OCI-LY7 (cell line): ENCODE measurements around the gene WWOX. TPM values are rescaled to one million over a fixed set of nuclear protein-coding genes. Genes with fewer than 3 reads are reported as not detected.

ENCODE experiments used
- BruUV-seq: library from RNA; stranded (reverse); fragments of 400-500 nt; replicated peaks from 2 replicates; lab custom pipeline; 2021; lab: Mats Ljungman, UMichigan
- CTCF ChIA-PET: fragments of 300-600 bp; sonication (Branson Sonifier 250); formaldehyde crosslinking; loops from one replicate; lab custom pipeline; 2022; ENCODE audit warnings: antibody characterized with exemption; ENCODE audit not compliant: unreplicated experiment; lab: Charles Lee
- POLR2A ChIA-PET: fragments of 300-600 bp; sonication (Branson Sonifier 250); formaldehyde crosslinking; loops from one replicate; lab custom pipeline; 2022; ENCODE audit warnings: antibody characterized with exemption; lab: Charles Lee
- DNase-seq: peaks from one replicate; pipeline ENCODE4 v3.0.0-alpha.2; 2015; ENCODE audit warnings: low spot score
- H2AFZ ChIP-seq: fragments of 200-600 bp; sonication (generic), shearing (Covaris generic); 2 replicates; pipeline ENCODE4 v1.6.1; 2014; ENCODE audit warnings: mild to moderate bottlenecking, antibody characterized with exemption, low read length, moderate library complexity
- H3K27ac ChIP-seq: fragments of 200-600 bp; sonication (generic); 2 replicates; pipeline ENCODE4 v1.5.1; 2014; ENCODE audit warnings: mixed run types, low read depth, mild to moderate bottlenecking, moderate library complexity, low read length, inconsistent platforms; ENCODE audit not compliant: poor library complexity, severe bottlenecking
- H3K36me3 ChIP-seq: fragments of 200-600 bp; sonication (generic); 2 replicates; pipeline ENCODE4 v1.6.1; 2014; ENCODE audit warnings: mild to moderate bottlenecking, antibody characterized with exemption, low read length, moderate library complexity, mixed read lengths; ENCODE audit not compliant: insufficient read depth
- H3K4me1 ChIP-seq: fragments of 200-600 bp; sonication (generic); 2 replicates; pipeline ENCODE4 v1.5.1; 2014; ENCODE audit warnings: mild to moderate bottlenecking, low read length; ENCODE audit not compliant: insufficient read depth, poor library complexity, severe bottlenecking
- H3K4me2 ChIP-seq: fragments of 200-600 bp; sonication (generic); 2 replicates; pipeline ENCODE4 v1.6.1; 2014; ENCODE audit warnings: mild to moderate bottlenecking, low read length
- H3K4me3 ChIP-seq: fragments of 200-600 bp; sonication (generic); 2 replicates; pipeline ENCODE4 v1.5.1; 2014; ENCODE audit warnings: mild to moderate bottlenecking, low read depth, low read length; ENCODE audit not compliant: poor library complexity, severe bottlenecking
- H3K79me2 ChIP-seq: fragments of 200-600 bp; sonication (generic); 2 replicates; pipeline ENCODE4 v1.6.1; 2016; ENCODE audit warnings: low read depth, mild to moderate bottlenecking, low read length, moderate library complexity, mixed read lengths; ENCODE audit not compliant: insufficient read depth
- H3K9me2 ChIP-seq: fragments of 200-600 bp; sonication (generic); 2 replicates; pipeline ENCODE4 v1.6.1; 2016; ENCODE audit warnings: mild to moderate bottlenecking, low read length, mixed read lengths; ENCODE audit not compliant: insufficient read depth
- H3K9me3 ChIP-seq: fragments of 200-600 bp; sonication (generic); 2 replicates; pipeline ENCODE4 v1.6.1; 2014; ENCODE audit warnings: mild to moderate bottlenecking, mixed run types, low read length, mixed read lengths
- H4K20me1 ChIP-seq: fragments of 200-600 bp; sonication (generic); 2 replicates; pipeline ENCODE4 v1.6.1; 2014; ENCODE audit warnings: mild to moderate bottlenecking, antibody characterized with exemption, low read length, moderate library complexity, mixed read lengths; ENCODE audit not compliant: insufficient read depth
- EZH2phosphoT487 ChIP-seq: fragments of 200-600 bp; sonication (generic); IDR thresholded peaks from 2 replicates; pipeline ENCODE4 v1.6.1; 2018; ENCODE audit warnings: low read depth, borderline replicate concordance, mild to moderate bottlenecking, mixed run types, antibody characterized with exemption, low read length, moderate library complexity, mixed read lengths
- intact Hi-C: fragments of 100-400 bp; cut with micrococcal nuclease; formaldehyde crosslinking; loops from one replicate; pipeline ENCODE4 v1.10.0; 2022; ENCODE audit not compliant: unreplicated experiment
- total RNA-seq, 2 experiments: library from RNA; depleted of rRNA in 1 of 2; stranded (reverse); fragments of >200 nt in 1 of 2; shearing (Covaris generic) in 1 of 2; gene quantifications; 2 replicates each; pipeline ENCODE4 v1.2.3, GENCODE V29; 2014 to 2022
- TF ChIP-seq, protein P1 (sequence below): fragments of 200-600 bp; sonication (generic); conservative IDR thresholded peaks from 2 replicates; pipeline ENCODE4 v1.5.1; 2014; ENCODE audit warnings: mild to moderate bottlenecking, antibody characterized with exemption, low read length, moderate library complexity, mixed read lengths

The WWOX gene
- total RNA-seq, 2 experiments from 2014 or later = 40.2 to 47.6 TPM

DNA sequence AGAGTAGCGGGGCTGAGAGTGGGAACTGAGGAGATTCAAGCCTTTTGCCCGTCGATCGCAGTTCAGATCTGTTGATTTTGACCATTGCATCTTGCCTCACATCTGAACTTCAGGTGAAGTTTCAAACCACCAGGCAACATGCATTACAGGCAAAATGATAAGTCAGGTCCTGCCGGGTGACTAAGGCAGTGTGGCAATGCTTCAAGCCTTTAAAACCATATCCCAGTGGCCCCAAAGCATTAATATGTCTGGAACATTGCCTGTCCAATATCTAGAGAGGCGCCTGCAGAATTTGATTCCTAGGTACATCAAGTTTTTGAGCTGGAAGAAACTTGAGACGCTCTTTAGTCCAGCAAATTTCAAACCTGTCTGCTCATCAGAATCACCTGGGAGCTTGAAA lies 998.3 kb downstream of the WWOX start:
- H3K36me3 ChIP-seq = no peaks in the 10 kb centered on the region
- no peaks in the 10 kb centered on the region for H3K9me3 ChIP-seq
- ChIA-PET CTCF (no interaction called here), POLR2A (no interaction called here)
- H3K9me2 ChIP-seq = no peaks in the 10 kb centered on the region
- H3K4me3 ChIP-seq = no peak overlapping the region
- intact Hi-C loops = no loop called here
- H3K79me2 ChIP-seq = no peaks in the 10 kb centered on the region
- DNase-seq = no peak
- no TSS peak for BruUV-seq
- H3K4me2 ChIP-seq = no peak overlapping the region
- H3K4me1 ChIP-seq = no peaks in the 10 kb centered on the region
- H2AFZ ChIP-seq = no peak overlapping the region
- H3K27ac ChIP-seq = no peak overlapping the region
- TF ChIP-seq, protein P1, sequence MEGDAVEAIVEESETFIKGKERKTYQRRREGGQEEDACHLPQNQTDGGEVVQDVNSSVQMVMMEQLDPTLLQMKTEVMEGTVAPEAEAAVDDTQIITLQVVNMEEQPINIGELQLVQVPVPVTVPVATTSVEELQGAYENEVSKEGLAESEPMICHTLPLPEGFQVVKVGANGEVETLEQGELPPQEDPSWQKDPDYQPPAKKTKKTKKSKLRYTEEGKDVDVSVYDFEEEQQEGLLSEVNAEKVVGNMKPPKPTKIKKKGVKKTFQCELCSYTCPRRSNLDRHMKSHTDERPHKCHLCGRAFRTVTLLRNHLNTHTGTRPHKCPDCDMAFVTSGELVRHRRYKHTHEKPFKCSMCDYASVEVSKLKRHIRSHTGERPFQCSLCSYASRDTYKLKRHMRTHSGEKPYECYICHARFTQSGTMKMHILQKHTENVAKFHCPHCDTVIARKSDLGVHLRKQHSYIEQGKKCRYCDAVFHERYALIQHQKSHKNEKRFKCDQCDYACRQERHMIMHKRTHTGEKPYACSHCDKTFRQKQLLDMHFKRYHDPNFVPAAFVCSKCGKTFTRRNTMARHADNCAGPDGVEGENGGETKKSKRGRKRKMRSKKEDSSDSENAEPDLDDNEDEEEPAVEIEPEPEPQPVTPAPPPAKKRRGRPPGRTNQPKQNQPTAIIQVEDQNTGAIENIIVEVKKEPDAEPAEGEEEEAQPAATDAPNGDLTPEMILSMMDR = no peak
- no peak for TF ChIP-seq EZH2phosphoT487
- no peaks in the 10 kb centered on the region for H4K20me1 ChIP-seq

DNA sequence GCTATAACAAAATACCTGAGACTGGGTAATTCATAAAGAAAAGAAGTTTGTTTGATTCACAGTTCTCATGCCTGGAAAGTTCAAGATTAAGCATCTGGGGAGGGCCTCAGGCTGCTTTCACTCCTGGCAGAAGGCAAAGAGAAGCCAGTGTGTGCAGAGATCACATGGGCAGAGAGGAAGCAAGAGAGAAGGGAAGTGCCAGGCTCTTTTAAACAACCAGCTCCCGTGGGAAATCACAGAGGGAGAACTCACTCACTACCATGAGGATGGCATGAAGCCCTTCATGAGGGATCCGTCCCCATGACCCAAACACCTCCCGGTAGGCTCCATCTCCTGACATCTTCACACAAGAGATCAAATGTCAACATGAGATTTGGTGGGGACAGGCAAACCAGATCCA lies 999.5 kb downstream of the WWOX start:
- Histone ChIP-seq H3K36me3 (no peaks in the 10 kb centered on the region), H3K79me2 (no peaks in the 10 kb centered on the region), H3K9me2 (no peaks in the 10 kb centered on the region), H3K27ac (no peak overlapping the region), H3K4me2 (no peak overlapping the region), H3K4me3 (no peak overlapping the region), H3K9me3 (no peaks in the 10 kb centered on the region), H3K4me1 (no peaks in the 10 kb centered on the region), H4K20me1 (no peaks in the 10 kb centered on the region), H2AFZ (no peak overlapping the region)
- TF ChIP-seq, protein P1 = no peak
- TF ChIP-seq EZH2phosphoT487 = no peak
- no peak for DNase-seq
- CTCF ChIA-PET = no interaction called here
- BruUV-seq = no TSS peak
- intact Hi-C loops = no loop called here
- POLR2A ChIA-PET = no interaction called here

DNA sequence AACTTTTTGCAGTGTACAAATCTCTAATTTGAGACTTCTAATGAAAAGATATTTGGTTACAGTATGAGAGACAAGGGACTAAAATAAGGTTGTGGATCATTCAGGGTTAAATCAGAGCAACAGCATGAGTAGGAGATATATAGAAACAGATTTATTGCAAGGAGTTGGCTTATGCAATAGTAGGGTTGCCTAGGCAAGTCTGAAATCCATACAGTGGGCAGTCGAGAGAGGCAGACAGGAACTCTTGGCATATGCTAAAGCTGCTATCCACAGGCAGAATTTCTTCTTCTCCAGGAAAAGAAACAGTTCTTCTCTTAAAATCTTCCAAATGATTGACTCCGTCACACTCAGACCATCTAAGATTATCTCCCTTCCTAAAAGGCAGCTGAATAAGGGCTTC lies 1000.3 kb downstream of the WWOX start:
- no TSS peak for BruUV-seq
- TF ChIP-seq EZH2phosphoT487 = no peak
- TF ChIP-seq, protein P1 = no peak
- H3K4me2 ChIP-seq = no peak overlapping the region
- no peaks in the 10 kb centered on the region for H3K9me2 ChIP-seq
- H3K4me3 ChIP-seq = no peak overlapping the region
- H3K27ac ChIP-seq = no peak overlapping the region
- POLR2A ChIA-PET = no interaction called here
- H3K9me3 ChIP-seq = no peaks in the 10 kb centered on the region
- DNase-seq = no peak
- H3K79me2 ChIP-seq = no peaks in the 10 kb centered on the region
- intact Hi-C loops = no loop called here
- H4K20me1 ChIP-seq = no peaks in the 10 kb centered on the region
- no peaks in the 10 kb centered on the region for H3K36me3 ChIP-seq
- H3K4me1 ChIP-seq = no peaks in the 10 kb centered on the region
- CTCF ChIA-PET = no interaction called here
- no peak overlapping the region for H2AFZ ChIP-seq
